RPMI8226 (cell line): ENCODE results near the gene CST8.

Source experiments
- DNase-seq: peaks from one replicate; pipeline ENCODE4 v3.0.0-alpha.2; 2015

Gene CST8

GRCh38 chr20:23526850-23527249, 35.9 kb downstream of the CST8 start:
- no peak for DNase-seq

GRCh38 chr20:23528867-23529431, 38.0 kb downstream of the CST8 start:
- no peak for DNase-seq

- DNase-seq, result no peak
These were observed 40.1 kb downstream of the CST8 start for GRCh38 chr20:23530937-23531567.

- no peak for DNase-seq
These were observed 41.6 kb downstream of the CST8 start for GRCh38 chr20:23532533-23532932.

- DNase-seq, result no peak
These were observed 42.2 kb downstream of the CST8 start for GRCh38 chr20:23533161-23533560.

- DNase-seq, result no peak
These were observed 44.1 kb downstream of the CST8 start for GRCh38 chr20:23534801-23535593.

- no peak for DNase-seq
These were observed 45.5 kb downstream of the CST8 start for GRCh38 chr20:23536328-23536974.

GRCh38 chr20:23537030-23537429, 46.1 kb downstream of the CST8 start:
- DNase-seq, result no peak

GRCh38 chr20:23540624-23541023, 49.7 kb downstream of the CST8 start:
- DNase-seq, result no peak

- DNase-seq, result no peak
These were observed 50.4 kb downstream of the CST8 start for GRCh38 chr20:23541330-23541729.

GRCh38 chr20:23541776-23542175, 50.9 kb downstream of the CST8 start:
- no peak for DNase-seq

- DNase-seq, result no peak
These were observed 51.9 kb downstream of the CST8 start for GRCh38 chr20:23542801-23543200.

- no peak for DNase-seq
These were observed 53.2 kb downstream of the CST8 start for GRCh38 chr20:23544133-23544532.
